ENCODE data around the gene SLC16A9. TPM values are rescaled to one million over a fixed set of nuclear protein-coding genes. Genes with fewer than 3 reads are reported as not detected.

SLC16A9 gene
- total RNA-seq, 1 experiment from 2014 or later, result 5.9 TPM

DNA sequence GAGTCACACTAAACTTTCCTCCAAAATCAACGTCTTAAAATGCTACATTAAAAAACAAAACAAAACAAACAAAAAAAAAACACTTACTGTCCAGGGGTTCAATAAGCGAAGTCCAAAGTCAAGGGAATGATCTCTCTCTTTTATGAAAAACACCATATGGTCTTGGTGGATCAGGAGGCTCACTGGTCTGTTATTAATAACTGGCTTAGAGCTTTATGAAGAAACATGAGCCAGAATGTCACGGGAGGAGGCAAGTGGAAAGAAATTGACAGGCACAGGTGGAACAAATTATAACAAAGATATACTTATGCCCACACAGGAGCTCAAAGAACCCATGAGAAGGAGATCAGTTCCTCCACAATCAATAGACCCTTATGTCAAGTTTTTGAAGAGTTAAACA, 43.6 kb upstream of the SLC16A9 start, which contains the start of gene MRLN:
Gene MRLN (minus strand): TSS at position 189 of the 400 bp plus-strand sequence.
- Histone ChIP-seq H3K36me3 (ENCODE audit: control insufficient read depth in 1 of 2, insufficient read depth in 2 of 2, low read length in 2 of 2) (no peaks in the 10 kb centered on the region), H3K4me2 (ENCODE audit: low read length) (no peak within 1 kb of the TSS), H3K4me1 (ENCODE audit: control insufficient read depth in 1 of 2, insufficient read depth in 2 of 2, low read length in 2 of 2) (no peaks in the 10 kb centered on the region), H3K9ac (ENCODE audit: low read length) (no peak within 1 kb of the TSS), H3K27me3 (ENCODE audit: insufficient read depth, low read length) (0 out of 2 replicates have a peak, but pooled peaks cover 9% of the 10 kb centered on the region), H3K9me2 (ENCODE audit: insufficient read depth) (no peaks in the 10 kb centered on the region), H3K27ac (ENCODE audit: low read depth, low read length) (no peak within 1 kb of the TSS), H3K9me3 (ENCODE audit: control insufficient read depth in 1 of 2, insufficient read depth in 1 of 2, low read depth in 1 of 2, low read length in 2 of 2) (no peaks in the 10 kb centered on the region), H2AFZ (ENCODE audit: low read depth, low read length, poor library complexity, severe bottlenecking) (no peak within 1 kb of the TSS), H3K79me2 (ENCODE audit: insufficient read depth, low read length) (no peaks in the 10 kb centered on the region), H4K20me1 (ENCODE audit: insufficient read depth) (no peaks in the 10 kb centered on the region), H3K4me3 (replicated peaks in 1 of 2; ENCODE audit: low read depth in 1 of 2, low read length in 2 of 2) (no peak within 1 kb of the TSS)
- POLR2A ChIA-PET, result no interaction called here
- DNase-seq (ENCODE audit: low read depth, low spot score), result no peak
- ATAC-seq, result no peak
- intact Hi-C loops (cut with micrococcal nuclease), result no loop called here
- CTCF ChIA-PET, result no interaction called here
- RAD21 ChIA-PET (ENCODE audit: low non-redundant PET in 1 of 2, low total read pairs in 2 of 2, uncharacterized antibody in 2 of 2, unreplicated experiment in 2 of 2), result no interaction called here
- no TSS peak for BruUV-seq (replicated peaks)
- no peak for TF ChIP-seq SRF (IDR thresholded peaks at IDR 0.05; ENCODE audit: low read depth)
- TF ChIP-seq POLR2A (IDR thresholded peaks at IDR 0.05; ENCODE audit: borderline replicate concordance, extremely low read depth, insufficient read depth, insufficient read length), result no peak
- TF ChIP-seq CBX3 (IDR thresholded peaks at IDR 0.05; ENCODE audit: low read depth), result no peak
- no peak for TF ChIP-seq EZH2phosphoT487 (IDR thresholded peaks at IDR 0.05; ENCODE audit: borderline replicate concordance)
- TF ChIP-seq ELF1 (IDR thresholded peaks at IDR 0.05; ENCODE audit: borderline replicate concordance, low read depth), result no peak
- TF ChIP-seq JUND (IDR thresholded peaks at IDR 0.05), result no peak
- TF ChIP-seq ZNF274 (IDR thresholded peaks at IDR 0.05; ENCODE audit: low read depth, low read length), result no peak
- TF ChIP-seq, protein P1, sequence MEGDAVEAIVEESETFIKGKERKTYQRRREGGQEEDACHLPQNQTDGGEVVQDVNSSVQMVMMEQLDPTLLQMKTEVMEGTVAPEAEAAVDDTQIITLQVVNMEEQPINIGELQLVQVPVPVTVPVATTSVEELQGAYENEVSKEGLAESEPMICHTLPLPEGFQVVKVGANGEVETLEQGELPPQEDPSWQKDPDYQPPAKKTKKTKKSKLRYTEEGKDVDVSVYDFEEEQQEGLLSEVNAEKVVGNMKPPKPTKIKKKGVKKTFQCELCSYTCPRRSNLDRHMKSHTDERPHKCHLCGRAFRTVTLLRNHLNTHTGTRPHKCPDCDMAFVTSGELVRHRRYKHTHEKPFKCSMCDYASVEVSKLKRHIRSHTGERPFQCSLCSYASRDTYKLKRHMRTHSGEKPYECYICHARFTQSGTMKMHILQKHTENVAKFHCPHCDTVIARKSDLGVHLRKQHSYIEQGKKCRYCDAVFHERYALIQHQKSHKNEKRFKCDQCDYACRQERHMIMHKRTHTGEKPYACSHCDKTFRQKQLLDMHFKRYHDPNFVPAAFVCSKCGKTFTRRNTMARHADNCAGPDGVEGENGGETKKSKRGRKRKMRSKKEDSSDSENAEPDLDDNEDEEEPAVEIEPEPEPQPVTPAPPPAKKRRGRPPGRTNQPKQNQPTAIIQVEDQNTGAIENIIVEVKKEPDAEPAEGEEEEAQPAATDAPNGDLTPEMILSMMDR (IDR thresholded peaks at IDR 0.05 in 2 of 3, conservative IDR thresholded peaks at IDR 0.05 in 1 of 3; ENCODE audit: borderline replicate concordance in 1 of 3, insufficient read depth in 1 of 3, low read depth in 2 of 3, low read length in 2 of 3), result no peak
- TF ChIP-seq, protein P2, sequence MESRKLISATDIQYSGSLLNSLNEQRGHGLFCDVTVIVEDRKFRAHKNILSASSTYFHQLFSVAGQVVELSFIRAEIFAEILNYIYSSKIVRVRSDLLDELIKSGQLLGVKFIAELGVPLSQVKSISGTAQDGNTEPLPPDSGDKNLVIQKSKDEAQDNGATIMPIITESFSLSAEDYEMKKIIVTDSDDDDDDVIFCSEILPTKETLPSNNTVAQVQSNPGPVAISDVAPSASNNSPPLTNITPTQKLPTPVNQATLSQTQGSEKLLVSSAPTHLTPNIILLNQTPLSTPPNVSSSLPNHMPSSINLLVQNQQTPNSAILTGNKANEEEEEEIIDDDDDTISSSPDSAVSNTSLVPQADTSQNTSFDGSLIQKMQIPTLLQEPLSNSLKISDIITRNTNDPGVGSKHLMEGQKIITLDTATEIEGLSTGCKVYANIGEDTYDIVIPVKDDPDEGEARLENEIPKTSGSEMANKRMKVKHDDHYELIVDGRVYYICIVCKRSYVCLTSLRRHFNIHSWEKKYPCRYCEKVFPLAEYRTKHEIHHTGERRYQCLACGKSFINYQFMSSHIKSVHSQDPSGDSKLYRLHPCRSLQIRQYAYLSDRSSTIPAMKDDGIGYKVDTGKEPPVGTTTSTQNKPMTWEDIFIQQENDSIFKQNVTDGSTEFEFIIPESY (IDR thresholded peaks at IDR 0.05; ENCODE audit: extremely low read depth, insufficient replicate concordance, low read length), result no peak
- TF ChIP-seq, protein P3, sequence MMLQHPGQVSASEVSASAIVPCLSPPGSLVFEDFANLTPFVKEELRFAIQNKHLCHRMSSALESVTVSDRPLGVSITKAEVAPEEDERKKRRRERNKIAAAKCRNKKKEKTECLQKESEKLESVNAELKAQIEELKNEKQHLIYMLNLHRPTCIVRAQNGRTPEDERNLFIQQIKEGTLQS (IDR thresholded peaks at IDR 0.05), result no peak
- TF ChIP-seq RAD21 (IDR thresholded peaks at IDR 0.05; ENCODE audit: low read depth), result no peak
- no peak for TF ChIP-seq EGR1 (IDR thresholded peaks at IDR 0.05; ENCODE audit: low read depth)
- TF ChIP-seq ZFX (IDR thresholded peaks at IDR 0.05), result no peak
